K562 (cell line): Measurements from ENCODE around the gene PRSS27. TPM values are rescaled to one million over a fixed set of nuclear protein-coding genes. Genes with fewer than 3 reads are reported as not detected.

Source experiments
- CXXC5 ChIP-seq: fragments of 250-450 bp; sonication (Bioruptor Pico); IDR thresholded peaks from 2 replicates; pipeline ENCODE4 v1.8.0; 2022; ENCODE audit warnings: inconsistent platforms, mild to moderate bottlenecking, moderate library complexity
- GATAD2A ChIP-seq: fragments of 450-650 bp; IDR thresholded peaks from 2 replicates; pipeline ENCODE4 v1.6.1; 2017
- KAT8 ChIP-seq: fragments of 450-650 bp; IDR thresholded peaks from 2 replicates; pipeline ENCODE4 v1.6.1; 2016; ENCODE audit warnings: low read depth, mild to moderate bottlenecking
- KHSRP ChIP-seq: fragments of 450-650 bp; IDR thresholded peaks from 2 replicates; pipeline ENCODE4 v1.6.1; 2017
- NCOA1 ChIP-seq: fragments of 450-650 bp; IDR thresholded peaks from 2 replicates; pipeline ENCODE4 v1.6.1; 2016; ENCODE audit warnings: low read depth
- RBM34 ChIP-seq: fragments of 200-400 bp; formaldehyde crosslinking; IDR thresholded peaks from 2 replicates; pipeline ENCODE4 v1.6.1; 2018; ENCODE audit warnings: low read length, borderline replicate concordance; ENCODE audit not compliant: insufficient read depth
- TARDBP ChIP-seq: fragments of 450-650 bp; IDR thresholded peaks from 2 replicates; pipeline ENCODE4 v1.6.1; 2016
- TOE1 ChIP-seq, 2 experiments: fragments of 450-650 bp in 1 of 2; sonication (generic) in 1 of 2; formaldehyde crosslinking in 1 of 2; IDR thresholded peaks; 2 replicates each; pipeline versions ENCODE4 v1.7.1 to v1.8.0; 2016 to 2022; ENCODE audit warnings: borderline replicate concordance in 2 of 2, mild to moderate bottlenecking in 2 of 2, antibody characterized with exemption in 1 of 2, inconsistent platforms in 1 of 2, low read depth in 1 of 2, missing genetic modification reagents in 1 of 2, moderate library complexity in 1 of 2
- TRIM24 ChIP-seq, 2 experiments: fragments of 450-650 bp; IDR thresholded peaks; 2 replicates each; pipeline ENCODE4 v1.6.1; 2016
- ZNF551 ChIP-seq: fragments of 250-450 bp; sonication (Bioruptor Pico); IDR thresholded peaks from 2 replicates; pipeline ENCODE4 v1.5.0; 2021; ENCODE audit warnings: mild to moderate bottlenecking, moderate library complexity
- ZNF592 ChIP-seq: fragments of 450-650 bp; IDR thresholded peaks from 2 replicates; pipeline ENCODE4 v1.6.1; 2017; ENCODE audit warnings: antibody characterized with exemption, mild to moderate bottlenecking
- polyA plus RNA-seq, 8 experiments: library from polyadenylated mRNA; depleted of rRNA in 4 of 8; stranded (reverse) in 5 of 8; unstranded in 3 of 8; fragments of >200 nt; fragmentation: Nextera tagmentation in 2 of 8; fragmentation: Illumina TruSeq in 1 of 8; extraction: Ambion mirVana in 2 of 8; extraction: Trizol in 1 of 8; gene quantifications; 2 replicates each; pipeline versions ENCODE4 v1.2.1 to v1.2.3, GENCODE V29; 2011 to 2014; ENCODE audit warnings: inconsistent platforms in 1 of 8, missing spikeins in 1 of 8
- total RNA-seq, 7 experiments: library from RNA; depleted of rRNA in 6 of 7; stranded (reverse); fragments of >200 nt in 6 of 7; fragmentation: Illumina TruSeq in 2 of 7; extraction: Trizol in 2 of 7; gene quantifications; 2 replicates each; pipeline versions ENCODE4 v1.2.1 to v1.2.3, GENCODE V29; 2011 to 2021; ENCODE audit warnings: low replicate concordance in 1 of 7
- TF ChIP-seq, protein P1 (sequence below): sonication (generic); formaldehyde crosslinking; IDR thresholded peaks from 2 replicates; pipeline ENCODE4 v1.8.0; 2022; ENCODE audit warnings: mild to moderate bottlenecking, missing genetic modification reagents
- TF ChIP-seq, protein P2 (sequence below): fragments of 450-650 bp; IDR thresholded peaks from 2 replicates; pipeline ENCODE4 v1.6.1; 2016; ENCODE audit warnings: low read depth, mild to moderate bottlenecking, moderate library complexity
- TF ChIP-seq, protein P3 (sequence below): fragments of 450-650 bp; formaldehyde crosslinking; IDR thresholded peaks from 2 replicates; pipeline ENCODE4 v1.4.0; 2020; ENCODE audit warnings: mild to moderate bottlenecking, moderate library complexity
- TF ChIP-seq, protein P4 (sequence below): fragments of 450-650 bp; formaldehyde crosslinking; conservative IDR thresholded peaks from 2 replicates; pipeline ENCODE4 v1.4.0; 2022; ENCODE audit warnings: mild to moderate bottlenecking, missing genetic modification characterization

PRSS27 gene
- total and polyA plus RNA-seq, 9 of the 15 experiments (the other 6 are each of a cell fraction or from before 2014, with no cell fraction given) = 0.09 to 0.20 (median 0.17) TPM; not detected in 5

GRCh38 chr16:2673066-2673999, 46.7 kb downstream of the PRSS27 start (continued):
- no peak for TF ChIP-seq KAT8
- TF ChIP-seq ZNF551 = no peak
- no peak for TF ChIP-seq TRIM24 (IDR thresholded peaks at IDR 0.05)
- TF ChIP-seq RBM34 = no peak
- TF ChIP-seq, protein P1, sequence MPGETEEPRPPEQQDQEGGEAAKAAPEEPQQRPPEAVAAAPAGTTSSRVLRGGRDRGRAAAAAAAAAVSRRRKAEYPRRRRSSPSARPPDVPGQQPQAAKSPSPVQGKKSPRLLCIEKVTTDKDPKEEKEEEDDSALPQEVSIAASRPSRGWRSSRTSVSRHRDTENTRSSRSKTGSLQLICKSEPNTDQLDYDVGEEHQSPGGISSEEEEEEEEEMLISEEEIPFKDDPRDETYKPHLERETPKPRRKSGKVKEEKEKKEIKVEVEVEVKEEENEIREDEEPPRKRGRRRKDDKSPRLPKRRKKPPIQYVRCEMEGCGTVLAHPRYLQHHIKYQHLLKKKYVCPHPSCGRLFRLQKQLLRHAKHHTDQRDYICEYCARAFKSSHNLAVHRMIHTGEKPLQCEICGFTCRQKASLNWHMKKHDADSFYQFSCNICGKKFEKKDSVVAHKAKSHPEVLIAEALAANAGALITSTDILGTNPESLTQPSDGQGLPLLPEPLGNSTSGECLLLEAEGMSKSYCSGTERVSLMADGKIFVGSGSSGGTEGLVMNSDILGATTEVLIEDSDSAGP (CRISPR knock-in tag) = no peak
- TF ChIP-seq, protein P2, sequence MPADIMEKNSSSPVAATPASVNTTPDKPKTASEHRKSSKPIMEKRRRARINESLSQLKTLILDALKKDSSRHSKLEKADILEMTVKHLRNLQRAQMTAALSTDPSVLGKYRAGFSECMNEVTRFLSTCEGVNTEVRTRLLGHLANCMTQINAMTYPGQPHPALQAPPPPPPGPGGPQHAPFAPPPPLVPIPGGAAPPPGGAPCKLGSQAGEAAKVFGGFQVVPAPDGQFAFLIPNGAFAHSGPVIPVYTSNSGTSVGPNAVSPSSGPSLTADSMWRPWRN = no peak
- TF ChIP-seq KHSRP = no peak
- TF ChIP-seq NCOA1 = no peak
- TF ChIP-seq CXXC5 (CRISPR knock-in tag) = peak; percentile 86
- TF ChIP-seq, protein P3, sequence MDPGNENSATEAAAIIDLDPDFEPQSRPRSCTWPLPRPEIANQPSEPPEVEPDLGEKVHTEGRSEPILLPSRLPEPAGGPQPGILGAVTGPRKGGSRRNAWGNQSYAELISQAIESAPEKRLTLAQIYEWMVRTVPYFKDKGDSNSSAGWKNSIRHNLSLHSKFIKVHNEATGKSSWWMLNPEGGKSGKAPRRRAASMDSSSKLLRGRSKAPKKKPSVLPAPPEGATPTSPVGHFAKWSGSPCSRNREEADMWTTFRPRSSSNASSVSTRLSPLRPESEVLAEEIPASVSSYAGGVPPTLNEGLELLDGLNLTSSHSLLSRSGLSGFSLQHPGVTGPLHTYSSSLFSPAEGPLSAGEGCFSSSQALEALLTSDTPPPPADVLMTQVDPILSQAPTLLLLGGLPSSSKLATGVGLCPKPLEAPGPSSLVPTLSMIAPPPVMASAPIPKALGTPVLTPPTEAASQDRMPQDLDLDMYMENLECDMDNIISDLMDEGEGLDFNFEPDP (CRISPR knock-in tag) = no peak
- TF ChIP-seq TARDBP = no peak
- TF ChIP-seq ZNF592 = no peak; the same call in 1 of the 2 replicates
- no peak for TF ChIP-seq TOE1 (IDR thresholded peaks at IDR 0.05; ENCODE audit: borderline replicate concordance)
- TF ChIP-seq TOE1 (CRISPR knock-in tag; IDR thresholded peaks at IDR 0.05; ENCODE audit: borderline replicate concordance, low read depth) = no peak
- TF ChIP-seq, protein P4, sequence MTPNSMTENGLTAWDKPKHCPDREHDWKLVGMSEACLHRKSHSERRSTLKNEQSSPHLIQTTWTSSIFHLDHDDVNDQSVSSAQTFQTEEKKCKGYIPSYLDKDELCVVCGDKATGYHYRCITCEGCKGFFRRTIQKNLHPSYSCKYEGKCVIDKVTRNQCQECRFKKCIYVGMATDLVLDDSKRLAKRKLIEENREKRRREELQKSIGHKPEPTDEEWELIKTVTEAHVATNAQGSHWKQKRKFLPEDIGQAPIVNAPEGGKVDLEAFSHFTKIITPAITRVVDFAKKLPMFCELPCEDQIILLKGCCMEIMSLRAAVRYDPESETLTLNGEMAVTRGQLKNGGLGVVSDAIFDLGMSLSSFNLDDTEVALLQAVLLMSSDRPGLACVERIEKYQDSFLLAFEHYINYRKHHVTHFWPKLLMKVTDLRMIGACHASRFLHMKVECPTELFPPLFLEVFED = no peak
- TF ChIP-seq GATAD2A = no peak
